Amniotic epithelial cell (primary cell): ENCODE measurements around the gene KRT23.
A peak's percentile ranks its signal among the peaks of the same experiment; 100 is the strongest.
"Not testable (repeated sequence)": the region's sequence is repeated elsewhere in the genome, so short reads cannot be mapped to it uniquely, and the experiment has no call there.

Experiments
- DNase-seq: peaks from one replicate; pipeline ENCODE4 v3.0.0-alpha.2; 2010; ENCODE audit warnings: low read depth

The KRT23 gene

DNA sequence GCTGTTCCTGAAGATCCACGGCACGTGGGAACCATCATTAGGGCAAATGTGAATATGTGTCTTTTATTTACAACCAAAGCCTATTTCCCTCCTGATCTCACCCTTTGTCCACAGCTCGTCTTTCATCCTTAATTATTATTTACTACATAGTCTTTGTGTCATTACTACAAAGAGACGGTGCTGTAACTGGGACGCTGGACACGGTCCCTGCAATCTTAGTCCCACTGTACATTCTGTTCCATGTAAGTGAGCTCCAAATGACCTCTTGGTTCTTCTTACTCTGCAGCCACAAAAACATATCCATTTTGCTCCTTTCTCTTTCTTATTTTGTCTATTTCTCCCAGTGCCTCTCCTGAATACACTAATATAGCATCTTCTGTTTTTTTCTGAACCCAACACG, 12.7 kb upstream of the KRT23 start:
- DNase-seq = no peak

DNA sequence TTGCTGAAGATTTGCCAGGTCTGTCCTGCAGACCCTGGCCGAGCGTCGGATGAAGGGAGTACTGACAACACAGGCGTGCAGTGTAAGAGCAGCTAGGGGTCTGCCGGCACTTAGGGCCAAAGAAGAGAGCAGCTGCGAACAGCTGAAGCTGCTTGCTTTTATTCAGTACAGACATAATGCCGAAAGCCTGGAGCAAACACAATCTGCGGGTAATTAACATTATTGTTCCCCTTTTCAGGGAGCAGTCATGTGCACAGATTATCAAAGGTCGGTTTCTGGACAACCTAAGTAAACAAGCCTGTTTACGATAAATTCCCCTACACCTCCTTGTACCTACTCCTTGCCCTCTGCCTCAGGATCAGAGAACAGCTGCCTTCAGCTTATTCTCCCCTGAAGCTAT, 12.0 kb upstream of the KRT23 start:
- no peak for DNase-seq

DNA sequence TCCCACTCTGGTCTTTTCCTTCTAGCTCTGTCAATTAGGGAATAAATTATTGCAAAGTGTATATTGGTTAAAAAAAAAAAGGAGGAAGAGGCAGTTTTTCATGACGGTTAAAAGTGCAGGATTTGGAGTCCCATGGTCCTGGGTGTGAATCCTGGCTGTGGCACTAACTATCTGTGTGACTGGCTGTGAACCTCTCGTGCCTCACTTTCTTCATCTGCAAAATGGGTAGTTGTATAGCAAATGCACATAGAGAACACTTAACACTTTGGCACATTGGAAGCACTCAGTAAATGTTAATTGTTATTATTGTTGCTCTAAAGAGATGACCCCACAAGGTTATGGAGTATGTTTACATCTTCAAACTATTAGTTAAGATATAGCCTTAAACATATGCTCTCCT, 10.5 kb upstream of the KRT23 start:
- DNase-seq = no peak

DNA sequence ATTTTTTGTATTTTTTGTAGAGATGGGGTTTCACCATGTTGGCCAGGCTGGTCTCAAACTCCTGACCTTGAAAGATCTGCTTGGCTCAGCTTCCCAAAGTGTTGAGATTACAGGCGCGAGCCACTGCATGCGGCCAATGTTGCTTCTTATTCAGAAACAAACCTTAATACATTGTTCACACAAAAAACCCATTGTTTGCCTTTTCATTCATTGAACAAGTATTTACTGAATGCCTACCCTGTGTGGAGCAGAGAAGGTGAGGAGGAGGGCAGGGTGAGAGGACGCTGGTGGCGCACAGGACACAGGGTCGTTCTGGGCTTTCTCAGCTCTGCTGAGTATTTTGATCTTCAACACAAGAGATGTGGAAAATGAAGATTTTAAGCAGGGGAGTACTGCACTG, 8.0 kb upstream of the KRT23 start:
- no peak for DNase-seq

DNA sequence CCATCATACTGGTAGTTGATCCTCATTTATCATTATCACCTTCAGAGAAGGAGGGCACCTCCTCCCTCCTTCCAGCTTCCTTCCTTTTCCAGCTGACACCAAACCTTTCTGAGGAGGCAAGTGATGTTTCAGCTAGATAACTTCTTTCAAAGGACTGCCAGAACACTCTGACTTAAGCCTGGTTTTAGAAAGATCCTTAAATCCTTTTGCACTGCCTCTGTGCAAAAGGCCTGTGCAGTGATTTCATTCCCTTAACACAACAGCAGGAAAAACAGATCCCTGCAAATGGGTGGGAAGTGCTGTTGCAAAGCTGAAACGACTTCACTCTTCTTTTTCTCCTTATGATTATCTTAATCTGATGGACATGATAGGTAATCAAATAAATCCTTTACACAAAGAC, 7.1 kb upstream of the KRT23 start:
- DNase-seq = no peak

DNA sequence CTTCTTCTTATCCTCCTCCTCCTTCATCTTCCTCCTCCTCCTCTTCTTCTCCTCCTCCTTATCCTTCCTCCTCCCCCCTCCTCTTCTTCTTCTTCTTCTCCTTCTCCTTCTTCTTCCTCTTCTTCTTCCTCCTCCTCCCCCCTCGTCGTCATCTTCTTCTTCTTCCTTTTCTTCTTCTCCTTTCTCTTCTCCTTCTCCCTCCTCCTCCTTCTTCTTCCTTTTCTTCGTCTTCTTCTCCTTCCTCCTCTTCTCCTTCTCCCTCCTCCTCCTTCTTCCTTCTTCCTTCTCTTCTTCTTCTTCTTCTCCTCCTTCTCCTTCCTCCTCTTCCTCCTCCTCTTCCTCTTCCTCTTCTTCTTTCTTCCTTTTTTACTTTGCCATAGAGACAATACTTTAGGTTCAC, 5.1 kb upstream of the KRT23 start:
- DNase-seq = no peak

DNA sequence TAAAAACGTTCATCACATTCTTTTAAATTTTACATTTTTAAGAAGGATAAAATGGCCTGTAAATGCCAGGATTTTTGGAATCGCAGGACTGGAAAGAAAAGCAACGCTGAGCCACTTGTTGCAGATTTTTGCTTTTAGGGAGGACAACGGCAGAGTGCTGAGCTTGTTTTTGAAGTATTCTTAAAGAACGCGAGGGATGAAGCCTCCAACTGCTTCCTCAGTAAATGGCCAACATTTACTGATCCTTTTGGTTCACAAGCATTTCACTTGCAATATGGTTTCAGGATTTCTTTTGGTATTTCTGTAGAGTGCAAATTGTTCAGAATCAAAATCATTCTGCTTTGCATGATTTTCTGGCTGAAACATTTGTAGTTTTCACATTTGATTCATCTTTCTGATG, 2.8 kb upstream of the KRT23 start:
- DNase-seq = no peak

DNA sequence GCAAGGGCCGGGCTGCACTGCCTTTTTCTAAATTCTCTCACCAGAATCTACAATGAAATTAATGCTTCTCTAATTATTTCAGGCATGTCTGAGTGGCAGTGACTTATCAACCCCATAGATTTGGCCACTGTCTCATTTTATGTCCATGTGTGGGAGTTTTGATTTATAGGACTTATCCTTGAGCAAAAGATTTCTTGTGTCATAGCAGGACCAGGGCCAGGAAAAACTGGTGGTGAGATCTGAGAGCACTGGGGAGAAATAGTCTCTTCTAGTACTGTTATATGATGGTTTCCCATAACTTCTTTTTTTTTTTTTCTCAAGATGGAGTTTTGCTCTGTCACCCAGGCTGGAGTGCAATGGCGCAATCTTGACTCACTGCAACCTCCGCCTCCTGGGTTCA, 1.5 kb upstream of the KRT23 start:
- peak; percentile 50 for DNase-seq

DNA sequence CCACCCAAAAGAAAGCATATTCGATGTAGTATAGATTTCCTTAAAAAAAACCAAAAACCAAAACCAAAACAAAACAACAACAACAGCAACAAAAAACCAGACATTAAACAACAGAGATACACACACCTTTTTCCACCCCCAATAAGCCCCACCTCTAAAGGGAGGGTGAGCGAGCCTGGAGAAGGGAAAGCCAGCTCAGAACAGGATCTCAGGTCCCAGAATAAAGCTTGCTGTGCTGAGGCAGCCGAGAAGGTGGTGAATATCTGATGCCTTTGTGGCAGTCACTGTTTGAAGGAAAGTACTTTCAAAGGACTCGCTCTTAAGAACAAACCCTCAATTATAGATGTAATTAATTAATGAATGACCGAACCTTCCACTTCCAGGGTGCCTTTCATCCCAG, 470 bp downstream of the KRT23 start:
- no peak for DNase-seq

DNA sequence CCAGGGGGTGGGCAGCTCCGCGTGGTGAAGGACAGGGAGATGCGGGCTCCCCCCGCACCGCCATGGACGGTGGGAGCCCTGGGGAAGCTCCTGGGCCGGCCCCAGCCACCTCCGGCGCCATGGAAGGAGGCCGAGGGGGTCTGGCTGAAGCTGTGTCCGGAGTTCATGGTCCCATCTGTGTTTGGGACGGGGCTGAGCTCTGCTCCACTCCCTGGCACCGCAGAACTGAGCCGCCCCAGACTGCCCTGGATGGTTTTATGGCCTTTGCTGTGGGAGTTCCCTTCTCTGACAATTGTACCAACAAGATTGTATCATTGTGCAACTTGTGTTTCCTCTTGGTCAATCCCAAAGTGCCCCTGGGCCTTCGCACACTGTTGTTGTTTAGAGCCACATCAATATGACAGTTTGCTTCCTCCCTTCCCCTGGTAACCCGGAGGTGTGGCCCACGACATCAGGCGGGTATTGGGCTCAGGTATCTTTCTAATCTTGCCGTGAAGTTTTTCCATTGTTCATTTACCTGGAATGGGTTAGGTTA, 942 bp downstream of the KRT23 start:
- DNase-seq = no peak

DNA sequence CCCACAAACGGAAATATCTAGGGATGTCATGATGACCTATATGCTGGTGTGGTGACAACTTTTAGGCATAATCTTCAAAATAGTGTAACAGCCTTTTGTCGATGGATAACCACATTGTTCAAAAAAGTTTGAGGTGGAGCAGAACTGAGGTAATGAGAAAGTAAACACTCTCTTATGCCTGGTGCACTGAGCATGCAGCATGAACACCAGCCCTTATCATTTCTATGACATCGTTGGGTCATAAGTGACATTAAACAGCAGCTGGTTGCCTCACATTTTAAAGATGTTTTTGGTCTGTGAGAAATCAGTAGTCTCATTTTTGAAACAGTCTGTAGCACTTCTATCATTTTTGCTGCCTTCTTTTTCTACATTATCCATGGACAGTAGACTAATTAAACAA, 1.8 kb downstream of the KRT23 start:
- DNase-seq = peak; percentile 32

DNA sequence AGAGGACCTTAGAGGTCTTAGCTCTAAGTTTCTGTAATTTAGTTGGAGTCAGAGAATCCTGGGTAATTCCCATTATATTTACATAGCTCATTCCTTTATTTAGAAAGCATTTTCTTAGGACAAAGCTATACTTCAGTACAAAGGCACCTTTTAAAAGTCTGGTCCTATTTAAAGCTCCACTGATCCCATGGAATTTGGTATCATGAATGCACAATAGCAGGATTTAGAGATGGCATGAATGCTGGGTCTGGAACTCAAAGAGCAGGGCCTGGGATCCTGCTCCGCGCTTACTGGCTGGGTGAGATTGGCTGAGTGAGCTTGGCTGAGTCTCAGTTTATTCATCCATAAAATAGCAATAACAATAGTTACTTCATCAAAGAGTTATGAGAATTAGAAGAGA, 4.8 kb downstream of the KRT23 start:
- no peak for DNase-seq

DNA sequence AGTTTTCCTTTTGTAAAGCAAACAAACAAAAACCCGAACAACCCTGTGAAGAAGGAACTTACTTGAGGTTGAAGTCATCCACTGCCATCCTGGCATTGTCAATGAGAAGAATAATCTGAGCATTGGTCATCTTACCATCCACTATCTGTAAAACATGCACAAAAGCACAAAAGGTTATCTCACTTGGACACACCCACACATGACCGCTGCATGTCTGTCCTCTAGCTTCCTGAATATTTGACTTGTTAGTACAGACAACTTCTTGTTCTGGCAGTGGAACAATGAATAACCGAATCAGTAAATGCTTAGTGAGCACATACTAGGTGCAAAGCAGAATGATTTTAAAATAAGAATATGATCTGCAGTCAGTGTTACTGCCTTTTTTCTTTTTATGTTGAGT, 6.1 kb downstream of the KRT23 start:
- peak; percentile 50 for DNase-seq

DNA sequence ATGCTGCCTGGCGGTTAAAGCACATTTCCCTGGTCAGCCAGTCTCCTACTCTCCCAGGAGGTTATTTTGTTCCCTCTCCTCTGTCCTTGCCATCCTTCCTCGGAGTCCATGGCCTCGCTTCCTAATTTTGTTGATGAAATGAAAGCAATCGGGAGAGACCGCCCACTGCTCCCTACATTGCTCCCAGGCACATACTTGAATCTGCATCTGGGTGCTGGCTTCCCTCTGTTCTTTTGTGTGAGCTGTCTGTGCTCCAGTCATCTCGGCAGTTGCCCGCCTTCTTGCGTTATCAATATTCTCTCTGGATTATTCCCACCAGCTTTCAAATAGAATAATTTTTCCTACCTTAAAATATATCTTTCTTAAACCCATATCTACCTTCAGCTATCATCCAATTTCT, 11.1 kb downstream of the KRT23 start:
- DNase-seq = no peak

DNA sequence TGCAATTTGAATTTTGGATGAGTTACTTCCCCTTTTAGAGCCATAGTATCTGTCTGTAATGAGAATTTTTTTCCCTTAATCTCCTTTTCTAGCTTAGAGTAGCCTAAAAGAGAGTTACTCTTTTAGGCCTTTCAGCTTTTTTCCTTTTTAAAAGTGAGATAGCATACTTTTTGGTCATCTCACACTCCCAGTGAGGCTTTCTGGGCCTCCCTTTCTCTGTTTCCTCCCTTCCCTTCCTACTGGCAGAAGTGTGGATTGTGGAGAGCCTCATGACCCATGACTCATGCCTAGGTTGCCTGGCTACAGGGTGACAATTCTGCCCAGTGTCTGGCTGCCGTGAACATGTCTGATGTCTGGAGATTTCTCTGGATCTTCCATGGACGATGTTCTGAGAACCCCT, 15.2 kb downstream of the KRT23 start:
- peak; percentile 82 for DNase-seq

DNA sequence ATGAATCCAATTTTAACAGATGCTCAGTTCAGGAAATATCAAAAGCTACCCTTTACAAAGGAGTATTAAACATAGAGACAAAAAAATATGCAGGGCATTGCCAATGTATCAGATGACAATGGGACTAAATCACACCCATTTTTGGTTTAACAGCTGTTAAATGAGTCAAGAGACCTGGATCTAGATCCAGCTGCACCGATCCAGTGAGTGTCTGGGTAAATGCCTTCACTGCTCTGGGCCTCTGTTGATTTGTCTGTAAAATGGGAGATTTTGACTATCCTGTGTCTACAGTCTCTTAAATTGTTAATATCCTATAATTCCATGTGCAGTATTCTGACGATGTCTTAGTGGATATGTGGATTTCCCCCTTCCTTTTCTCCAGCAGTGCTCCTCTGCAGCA, 16.4 kb downstream of the KRT23 start:
- DNase-seq = no peak

DNA sequence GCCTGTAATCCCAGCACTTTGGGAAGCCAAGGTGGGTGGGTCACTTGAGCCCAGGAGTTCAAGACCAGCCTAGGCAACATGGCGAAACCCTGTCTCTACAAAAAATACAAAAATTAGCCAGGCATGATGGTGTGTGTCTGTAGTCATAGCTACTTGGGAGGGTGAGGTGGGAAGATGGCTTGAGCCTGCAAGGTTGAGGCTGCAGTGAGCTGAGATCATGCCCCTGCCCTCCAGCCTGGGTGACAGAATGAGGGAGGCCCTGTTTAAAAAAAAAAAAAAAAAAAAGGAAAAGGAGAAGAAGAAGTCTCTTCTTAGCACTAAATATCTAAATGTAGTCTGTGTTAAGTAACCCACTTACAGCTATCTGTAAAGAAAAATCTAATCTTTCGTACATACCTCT, 20.3 kb downstream of the KRT23 start:
- DNase-seq = not testable (repeated sequence)

DNA sequence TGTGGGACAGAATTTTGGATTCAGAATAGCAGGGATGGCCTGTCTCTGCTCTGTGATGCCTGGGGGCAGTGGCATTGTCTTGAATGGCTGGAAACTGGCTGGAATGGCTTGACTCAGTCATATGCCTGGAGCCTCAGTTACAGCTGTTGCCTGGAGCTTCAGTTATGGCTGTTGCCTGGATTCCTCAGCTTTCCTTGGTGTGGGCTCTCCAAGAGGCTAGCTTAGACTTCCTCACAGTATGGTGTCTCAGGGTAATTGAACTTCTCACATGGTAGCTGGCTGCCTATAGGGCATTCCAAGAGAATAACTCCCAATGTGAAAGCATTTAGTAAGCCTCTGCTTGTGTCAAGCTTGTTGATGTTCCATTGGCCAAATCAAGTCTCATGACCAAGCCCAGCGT, 21.1 kb downstream of the KRT23 start:
- no peak for DNase-seq

DNA sequence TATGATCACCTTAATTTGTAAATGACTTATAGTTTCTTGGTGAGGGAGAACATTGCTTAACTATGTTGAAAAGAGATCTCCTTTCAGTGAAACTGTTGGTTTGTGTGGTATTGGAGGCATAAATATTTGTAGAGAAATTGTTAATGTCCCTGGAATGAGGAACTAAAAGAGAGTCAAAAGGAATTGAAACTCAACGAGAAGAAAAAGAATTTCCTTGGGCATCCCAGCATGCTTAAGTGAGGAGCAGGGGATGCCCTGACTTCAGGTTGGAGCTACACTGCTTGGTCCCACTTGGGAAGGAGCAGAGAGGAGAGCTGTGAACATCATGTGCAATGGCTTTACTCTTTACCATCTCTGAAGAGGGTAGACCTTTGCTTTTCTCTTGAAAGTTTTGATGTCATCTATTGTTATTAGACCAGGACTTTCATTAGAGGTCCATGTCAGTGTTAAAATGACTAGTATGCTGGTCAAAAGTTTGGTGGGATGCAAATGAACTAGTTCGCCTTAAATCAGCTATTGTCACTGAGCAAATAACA, 21.7 kb downstream of the KRT23 start:
- DNase-seq = peak; percentile 55

DNA sequence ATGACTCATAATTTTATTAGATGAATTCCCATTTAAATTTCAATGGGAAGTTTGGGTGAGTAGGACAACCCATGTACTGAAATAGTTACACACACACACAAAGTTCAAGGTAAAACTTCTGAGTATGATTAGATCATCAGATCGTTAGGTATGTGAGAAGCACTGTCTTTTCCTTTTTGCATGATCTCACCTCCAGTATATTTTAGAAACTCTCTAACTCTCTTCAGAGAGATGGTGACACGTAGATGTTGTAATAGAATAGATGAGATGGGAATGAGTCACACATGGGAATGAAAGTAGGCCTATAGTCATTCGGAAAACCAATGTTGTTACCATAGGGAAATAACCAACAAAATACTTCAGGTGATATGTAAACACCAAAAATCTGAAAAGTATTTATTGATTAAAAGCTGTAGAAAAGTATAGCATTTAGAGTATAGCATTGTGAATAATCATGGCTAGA, 22.2 kb downstream of the KRT23 start:
- DNase-seq = peak; percentile 96

DNA sequence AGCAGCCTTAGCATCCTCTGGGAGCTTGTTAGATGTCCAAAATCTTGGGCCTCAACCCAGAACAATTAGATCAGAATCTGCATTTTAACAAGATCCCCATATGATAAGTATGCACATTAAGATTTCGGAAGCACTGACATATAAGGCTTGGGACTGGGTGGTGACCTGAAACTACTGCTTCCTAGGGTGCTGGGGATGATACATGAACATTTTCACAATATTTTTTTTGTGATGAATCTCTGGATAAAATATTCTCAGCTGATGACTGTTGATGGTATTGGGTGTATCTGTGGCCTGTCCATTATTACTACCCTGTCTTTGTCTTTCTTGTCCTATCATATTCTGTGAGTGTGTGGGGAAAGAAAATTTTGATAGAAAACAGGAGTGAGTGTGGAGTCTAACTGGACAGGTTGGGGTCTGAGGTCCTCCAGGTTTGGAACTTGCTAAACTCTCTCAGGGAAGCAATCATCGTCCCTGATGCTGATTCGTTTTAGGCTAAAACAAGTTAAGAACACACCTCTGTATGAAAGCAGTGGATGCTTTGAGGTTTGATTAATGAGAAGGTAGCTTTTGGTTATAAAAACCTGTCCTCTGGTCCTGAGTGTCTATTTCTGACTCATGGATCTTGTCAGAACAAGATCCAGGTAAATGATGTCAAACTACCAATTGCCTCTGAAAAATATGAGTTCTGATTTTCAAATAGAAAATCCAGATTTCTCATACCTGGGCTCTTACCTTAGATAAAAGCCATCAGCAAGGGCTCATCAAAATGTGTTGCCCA, 23.2 kb downstream of the KRT23 start:
- DNase-seq = no peak

DNA sequence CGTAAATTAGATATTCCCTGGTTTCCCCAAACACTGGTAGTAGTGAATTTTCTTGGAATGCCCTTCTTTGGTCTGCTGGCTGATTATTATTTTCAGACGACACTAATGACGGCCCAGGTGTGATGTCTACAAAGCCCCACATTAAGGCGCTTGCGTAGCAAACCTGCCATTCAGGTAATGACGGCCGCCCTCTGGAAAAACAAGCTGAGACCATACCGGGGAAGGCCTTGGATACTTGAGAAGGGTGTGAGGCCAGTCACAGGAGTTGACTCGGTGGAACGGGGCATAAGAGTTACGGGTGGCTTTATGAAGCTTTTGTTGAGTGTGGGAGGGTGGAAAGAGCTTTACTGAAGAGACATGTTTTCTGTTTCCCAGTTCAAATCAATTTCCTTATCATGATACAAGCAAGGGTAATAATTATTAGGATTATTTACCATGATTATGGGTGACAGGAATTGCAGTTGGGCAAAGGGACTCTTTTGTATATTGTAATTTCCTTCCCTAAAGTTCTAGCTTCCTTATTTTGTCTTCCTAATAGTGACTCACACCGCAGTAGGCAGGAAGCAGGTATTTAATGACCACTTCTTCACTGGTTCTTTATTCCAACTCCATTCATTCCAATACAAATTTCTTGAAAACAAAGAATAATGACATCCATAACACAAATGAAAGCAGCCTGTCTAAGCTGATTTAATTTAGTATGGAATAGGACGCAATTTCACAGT, 24.8 kb downstream of the KRT23 start:
- DNase-seq = no peak

DNA sequence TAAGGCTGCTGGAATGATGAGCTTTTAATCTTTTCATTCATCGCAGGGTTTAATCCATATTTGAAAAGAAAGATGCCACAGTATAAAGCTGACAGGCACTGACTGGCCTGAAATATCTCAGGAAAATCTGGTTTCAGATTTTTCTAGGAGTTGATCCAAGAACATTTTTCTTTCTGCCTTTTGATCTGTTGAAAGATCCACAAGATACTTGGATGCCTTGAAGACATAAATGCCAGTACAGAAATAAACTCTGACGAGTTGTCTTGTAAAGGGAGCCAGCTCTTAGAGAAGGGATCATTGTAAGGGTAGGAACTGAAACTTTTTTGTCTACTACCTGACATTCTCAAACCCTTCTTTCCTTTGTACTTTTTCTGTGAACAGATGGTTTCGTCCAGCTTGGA, 27.0 kb downstream of the KRT23 start:
- DNase-seq = peak; percentile 80
